ENCODE measurements around the gene MRPL50. TPM values are rescaled to one million over a fixed set of nuclear protein-coding genes. Genes with fewer than 3 reads are reported as not detected.

Gene MRPL50
- total RNA-seq, 3 donors from 2014 or later = 9.4 to 21.2 (median 14.7) TPM

DNA sequence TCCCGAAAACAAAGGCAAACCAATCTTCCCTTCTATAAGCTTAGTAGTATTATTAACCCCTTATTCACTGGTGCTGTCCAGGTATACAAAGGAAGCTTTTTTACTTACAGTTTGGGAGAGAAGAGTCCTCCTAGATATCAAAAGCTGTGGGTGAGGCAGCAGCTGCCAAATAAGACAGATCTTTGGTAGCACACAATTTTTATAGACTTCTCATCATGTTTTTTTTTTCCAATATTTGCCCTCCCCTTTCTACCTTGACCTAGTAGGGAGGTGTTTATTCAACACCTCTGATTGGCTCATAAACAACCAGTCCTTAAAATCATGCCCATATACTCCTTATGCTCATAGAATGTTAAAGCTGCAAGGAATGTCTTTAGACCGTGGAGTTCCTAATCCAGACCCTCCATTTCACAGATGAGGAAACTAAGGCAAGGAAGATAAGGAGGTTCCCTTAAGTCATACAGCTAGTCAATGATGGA is 37.2 kb upstream of the MRPL50 start, which contains the start of gene ALDOB:
Gene ALDOB, minus strand, starts transcription at position 174 of the 479 bp plus-strand sequence. CDS start 4,887 bp downstream, outside the sequence.
- intact Hi-C loops (cut with DNase I; ENCODE audit: low total_unique reads) = no loop called here
- Histone ChIP-seq H3K4me3 (no peak within 1 kb of the TSS), H3K4me1 (no peaks in the 10 kb centered on the region), H3K27me3 (no peaks in the 10 kb centered on the region), H3K9me3 (no peaks in the 10 kb centered on the region), H3K36me3 (no peaks in the 10 kb centered on the region), H3K27ac (no peak within 1 kb of the TSS)
- TF ChIP-seq POLR2AphosphoS5 (IDR thresholded peaks at IDR 0.05) = no peak
- no peak for TF ChIP-seq POLR2A (IDR thresholded peaks at IDR 0.05)
- TF ChIP-seq, protein P1, sequence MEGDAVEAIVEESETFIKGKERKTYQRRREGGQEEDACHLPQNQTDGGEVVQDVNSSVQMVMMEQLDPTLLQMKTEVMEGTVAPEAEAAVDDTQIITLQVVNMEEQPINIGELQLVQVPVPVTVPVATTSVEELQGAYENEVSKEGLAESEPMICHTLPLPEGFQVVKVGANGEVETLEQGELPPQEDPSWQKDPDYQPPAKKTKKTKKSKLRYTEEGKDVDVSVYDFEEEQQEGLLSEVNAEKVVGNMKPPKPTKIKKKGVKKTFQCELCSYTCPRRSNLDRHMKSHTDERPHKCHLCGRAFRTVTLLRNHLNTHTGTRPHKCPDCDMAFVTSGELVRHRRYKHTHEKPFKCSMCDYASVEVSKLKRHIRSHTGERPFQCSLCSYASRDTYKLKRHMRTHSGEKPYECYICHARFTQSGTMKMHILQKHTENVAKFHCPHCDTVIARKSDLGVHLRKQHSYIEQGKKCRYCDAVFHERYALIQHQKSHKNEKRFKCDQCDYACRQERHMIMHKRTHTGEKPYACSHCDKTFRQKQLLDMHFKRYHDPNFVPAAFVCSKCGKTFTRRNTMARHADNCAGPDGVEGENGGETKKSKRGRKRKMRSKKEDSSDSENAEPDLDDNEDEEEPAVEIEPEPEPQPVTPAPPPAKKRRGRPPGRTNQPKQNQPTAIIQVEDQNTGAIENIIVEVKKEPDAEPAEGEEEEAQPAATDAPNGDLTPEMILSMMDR (IDR thresholded peaks at IDR 0.05) = no peak
- DNase-seq (ENCODE audit: low spot score in 2 of 2) = no peak

DNA sequence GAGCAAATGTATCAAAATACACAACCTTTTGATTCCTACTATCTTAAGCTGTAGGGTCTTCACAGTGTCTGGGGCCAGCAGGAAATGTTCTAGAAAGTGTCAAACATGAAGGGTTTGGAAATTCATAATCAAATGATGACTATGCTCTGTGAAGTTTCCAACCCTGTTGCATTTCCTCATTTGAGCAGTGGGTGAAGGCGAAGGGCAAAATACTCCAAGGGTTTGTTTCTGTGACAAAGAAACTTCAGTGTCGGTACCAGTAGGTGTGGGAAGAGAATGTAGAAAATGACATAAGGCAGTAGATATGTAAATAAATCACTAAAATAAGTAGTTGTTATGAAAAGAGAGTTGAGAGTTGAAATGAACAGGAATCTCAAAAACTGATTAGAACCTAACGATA is 36.6 kb upstream of the MRPL50 start:
- Histone ChIP-seq H3K9me3 (no peaks in the 10 kb centered on the region), H3K27me3 (no peaks in the 10 kb centered on the region), H3K4me1 (no peaks in the 10 kb centered on the region), H3K4me3 (no peak overlapping the region), H3K36me3 (no peaks in the 10 kb centered on the region), H3K27ac (no peak overlapping the region)
- intact Hi-C loops (cut with DNase I; ENCODE audit: low total_unique reads) = no loop called here
- TF ChIP-seq POLR2A (IDR thresholded peaks at IDR 0.05) = no peak
- no peak for DNase-seq (ENCODE audit: low spot score in 2 of 2)

DNA sequence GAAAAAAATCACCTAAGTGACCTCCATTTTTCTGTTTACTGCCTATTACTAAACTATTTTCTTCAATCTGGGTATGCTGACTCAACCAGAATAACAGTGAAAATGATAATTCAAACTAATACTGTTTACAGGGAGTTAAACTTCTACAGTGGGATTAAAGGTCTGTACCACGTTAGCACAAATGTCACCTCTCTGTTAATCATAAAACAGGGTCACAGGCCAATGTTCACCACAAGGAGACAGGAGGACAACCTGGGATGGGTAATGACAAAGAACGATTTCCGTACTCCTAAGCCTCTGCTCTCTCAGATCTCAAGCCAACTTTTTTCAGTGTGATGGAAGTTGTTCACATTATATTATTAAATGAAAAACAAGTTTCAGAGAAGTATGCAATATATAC is 34.8 kb upstream of the MRPL50 start:
- H3K9me3 ChIP-seq = no peaks in the 10 kb centered on the region
- no peak for DNase-seq (ENCODE audit: low spot score in 2 of 2)
- H3K36me3 ChIP-seq = no peaks in the 10 kb centered on the region
- H3K4me3 ChIP-seq = no peak overlapping the region
- TF ChIP-seq, protein P1 (IDR thresholded peaks at IDR 0.05) = no peak
- TF ChIP-seq POLR2A (IDR thresholded peaks at IDR 0.05) = no peak
- no peak for TF ChIP-seq POLR2AphosphoS5 (IDR thresholded peaks at IDR 0.05)
- H3K27me3 ChIP-seq = no peaks in the 10 kb centered on the region
- no peak overlapping the region for H3K27ac ChIP-seq
- no peaks in the 10 kb centered on the region for H3K4me1 ChIP-seq
- intact Hi-C loops (cut with DNase I; ENCODE audit: low total_unique reads) = no loop called here

DNA sequence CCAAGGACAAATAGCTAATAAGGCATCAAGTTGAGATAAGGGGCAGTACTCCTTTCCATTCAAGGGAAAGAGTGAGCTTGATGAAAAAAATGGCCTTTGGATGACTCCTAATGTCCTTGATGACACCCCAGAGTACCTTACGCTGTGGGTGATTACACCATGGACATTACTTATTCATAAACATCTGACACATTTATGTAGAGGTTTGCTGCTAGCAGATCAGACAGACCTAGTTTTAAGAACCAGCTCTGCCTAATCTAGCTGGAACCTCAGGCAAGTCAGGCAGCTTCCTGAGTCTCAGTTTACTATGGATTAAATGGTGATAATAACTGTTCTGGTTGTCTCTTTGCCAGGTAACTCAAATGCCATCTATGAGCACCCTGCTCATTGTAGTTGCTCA is 34.3 kb upstream of the MRPL50 start:
- Histone ChIP-seq H3K27ac (no peak overlapping the region), H3K4me3 (no peak overlapping the region), H3K27me3 (no peaks in the 10 kb centered on the region), H3K36me3 (no peaks in the 10 kb centered on the region), H3K9me3 (no peaks in the 10 kb centered on the region), H3K4me1 (no peaks in the 10 kb centered on the region)
- no peak for DNase-seq (ENCODE audit: low spot score in 2 of 2)
- TF ChIP-seq, protein P1 (IDR thresholded peaks at IDR 0.05) = no peak
- TF ChIP-seq POLR2A (IDR thresholded peaks at IDR 0.05) (no peak), POLR2AphosphoS5 (IDR thresholded peaks at IDR 0.05) (no peak)
- intact Hi-C loops (cut with DNase I; ENCODE audit: low total_unique reads) = no loop called here

DNA sequence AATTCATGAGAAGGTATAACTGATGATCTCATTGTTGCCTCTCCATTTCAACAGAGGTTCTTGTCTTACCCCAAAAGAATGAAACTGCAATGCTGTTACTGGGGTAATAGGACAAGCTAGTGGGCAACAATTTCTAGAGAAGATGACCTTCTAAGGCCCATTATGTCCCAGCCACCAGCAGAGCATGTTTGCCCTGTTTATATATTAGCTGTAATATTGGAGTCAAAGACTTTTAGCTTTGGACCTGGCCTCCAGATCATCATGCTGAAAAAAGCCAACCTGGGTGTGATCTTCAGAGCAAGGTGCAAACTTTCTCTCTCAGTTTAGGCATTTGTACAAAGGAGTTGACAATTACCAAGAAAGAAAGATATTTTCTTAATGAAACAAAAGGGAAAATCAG is 33.8 kb upstream of the MRPL50 start:
- DNase-seq (ENCODE audit: low spot score in 2 of 2) = no peak
- no peaks in the 10 kb centered on the region for H3K9me3 ChIP-seq
- intact Hi-C loops (cut with DNase I; ENCODE audit: low total_unique reads) = no loop called here
- H3K4me1 ChIP-seq = no peaks in the 10 kb centered on the region
- H3K36me3 ChIP-seq = no peaks in the 10 kb centered on the region
- H3K27me3 ChIP-seq = no peaks in the 10 kb centered on the region
- no peak overlapping the region for H3K27ac ChIP-seq
- H3K4me3 ChIP-seq = no peak overlapping the region
- no peak for TF ChIP-seq POLR2A (IDR thresholded peaks at IDR 0.05)
- TF ChIP-seq POLR2AphosphoS5 (IDR thresholded peaks at IDR 0.05) = no peak
- TF ChIP-seq, protein P1 (IDR thresholded peaks at IDR 0.05) = no peak

DNA sequence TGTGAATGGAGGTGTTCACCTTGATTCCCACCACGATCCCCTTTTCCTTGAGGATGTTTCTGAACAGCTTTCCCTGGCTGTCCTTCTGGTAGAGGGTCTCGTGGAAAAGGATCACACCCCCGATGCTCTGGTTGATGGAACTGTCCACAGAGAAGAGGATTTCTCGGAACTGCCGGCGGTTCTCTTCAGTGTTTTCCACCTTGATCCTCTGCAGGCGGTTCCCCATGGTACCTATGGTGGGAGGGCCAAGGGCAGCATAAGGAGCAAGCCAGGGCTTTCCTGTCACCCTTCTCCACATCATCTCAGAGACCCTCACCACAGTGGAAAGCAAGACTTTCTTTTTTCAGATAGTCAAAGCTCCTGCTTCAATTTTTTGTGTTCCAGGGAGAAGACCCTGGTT is 31.3 kb upstream of the MRPL50 start:
- Histone ChIP-seq H3K4me3 (no peak overlapping the region), H3K36me3 (no peaks in the 10 kb centered on the region), H3K4me1 (no peaks in the 10 kb centered on the region), H3K9me3 (no peaks in the 10 kb centered on the region), H3K27me3 (no peaks in the 10 kb centered on the region), H3K27ac (no peak overlapping the region)
- no peak for DNase-seq (ENCODE audit: low spot score in 2 of 2)
- intact Hi-C loops (cut with DNase I; ENCODE audit: low total_unique reads) = no loop called here
- no peak for TF ChIP-seq POLR2AphosphoS5 (IDR thresholded peaks at IDR 0.05)
- no peak for TF ChIP-seq POLR2A (IDR thresholded peaks at IDR 0.05)
- TF ChIP-seq, protein P1 (IDR thresholded peaks at IDR 0.05) = no peak
